GM21390 (cell line): ENCODE results near the gene RUFY3.
A peak's percentile ranks its signal among the peaks of the same experiment; 100 is the strongest.
"Not testable (repeated sequence)": the region's sequence is repeated elsewhere in the genome, so short reads cannot be mapped to it uniquely, and the experiment has no call there.

Source experiments
- ATAC-seq: cut with Tn5 transposase; IDR thresholded peaks from one replicate; pipeline ENCODE4 v1.9.1; 2021; ENCODE audit not compliant: unreplicated experiment

Gene RUFY3

GRCh38 chr4:70735915-70736314 lies 14.2 kb downstream of the RUFY3 start:
- ATAC-seq: not testable (repeated sequence)

DNA sequence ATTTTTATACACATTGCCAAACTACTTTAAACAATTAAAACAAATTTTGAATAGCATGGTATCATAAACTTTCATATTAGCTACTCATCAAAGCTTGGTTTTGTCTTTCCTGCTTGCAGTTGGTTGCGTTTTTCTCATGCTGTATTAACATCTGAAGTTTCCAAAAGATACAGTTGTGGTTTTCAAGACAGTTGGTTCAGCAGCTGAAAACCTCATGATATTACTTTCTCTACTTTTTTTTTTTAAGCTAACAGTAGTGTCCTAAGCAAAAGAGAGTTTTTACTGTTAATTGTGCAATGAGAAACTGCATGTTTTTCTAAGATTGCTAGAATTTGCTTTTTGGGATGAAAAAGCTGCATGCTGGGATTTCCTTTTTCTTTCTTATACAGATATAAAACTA lies 15.2 kb downstream of the RUFY3 start:
- no peak for ATAC-seq

GRCh38 chr4:70737409-70737808 lies 15.6 kb downstream of the RUFY3 start:
- ATAC-seq: no peak

- ATAC-seq: no peak
Observed at GRCh38 chr4:70739496-70740337, 18.0 kb downstream of the RUFY3 start.

GRCh38 chr4:70741867-70742658 lies 20.3 kb downstream of the RUFY3 start:
- ATAC-seq: no peak

GRCh38 chr4:70743731-70744130 lies 22.0 kb downstream of the RUFY3 start:
- ATAC-seq: no peak

DNA sequence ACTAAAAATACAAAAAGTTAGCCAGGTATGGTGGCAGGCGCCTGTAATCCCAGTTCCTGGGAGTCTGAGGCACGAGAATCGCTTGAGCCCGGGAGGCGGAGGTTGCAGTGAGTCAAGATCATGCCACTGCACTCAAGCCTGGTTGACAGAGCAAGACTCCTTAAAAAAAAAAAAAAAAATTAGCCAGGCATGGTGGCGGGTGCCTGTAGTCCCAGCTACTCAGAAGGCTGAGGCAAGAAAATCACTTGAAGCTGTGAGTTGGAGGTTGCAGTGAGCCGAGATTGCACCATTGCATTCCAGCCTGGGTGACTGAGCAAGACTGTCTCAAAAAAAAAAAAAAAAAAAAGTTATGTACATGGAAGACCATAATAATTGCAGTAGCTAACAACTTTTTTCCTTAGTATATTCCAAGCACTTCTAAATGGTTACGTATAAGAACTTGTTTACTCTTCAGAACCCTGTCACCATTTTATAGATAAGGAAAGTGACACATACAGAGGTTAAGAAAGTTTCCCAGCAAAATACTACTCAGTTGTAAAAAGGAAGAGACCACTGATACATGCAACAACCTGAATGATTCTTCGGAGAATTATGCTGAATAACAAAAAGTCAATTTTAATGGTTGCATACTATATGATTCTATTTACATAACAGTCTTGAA lies 24.5 kb downstream of the RUFY3 start:
- no peak for ATAC-seq

GRCh38 chr4:70747874-70748273 lies 26.1 kb downstream of the RUFY3 start:
- ATAC-seq: no peak

DNA sequence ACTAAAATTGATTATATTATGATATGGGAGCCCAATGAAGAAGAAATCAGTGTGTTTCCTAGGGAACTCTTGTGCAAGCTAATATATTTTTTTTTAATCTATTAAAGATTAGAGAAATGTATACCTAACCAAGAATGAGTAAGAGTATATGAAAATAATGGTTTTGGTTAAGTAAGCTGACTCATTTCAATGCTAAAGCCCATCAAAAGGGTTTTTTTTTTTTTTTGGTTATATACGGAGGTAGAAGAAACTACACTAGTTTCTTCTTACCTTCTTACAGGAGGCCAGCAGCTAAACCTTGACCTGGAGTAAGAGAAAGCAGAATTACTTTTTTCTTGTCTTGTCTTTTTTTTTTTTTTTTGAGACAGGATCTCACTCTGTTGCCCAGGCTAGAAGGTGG lies 27.5 kb downstream of the RUFY3 start:
- peak; percentile 81 for ATAC-seq

GRCh38 chr4:70752236-70752635 lies 30.5 kb downstream of the RUFY3 start:
- no peak for ATAC-seq

- no peak for ATAC-seq
Observed at GRCh38 chr4:70753630-70754029, 31.9 kb downstream of the RUFY3 start.

DNA sequence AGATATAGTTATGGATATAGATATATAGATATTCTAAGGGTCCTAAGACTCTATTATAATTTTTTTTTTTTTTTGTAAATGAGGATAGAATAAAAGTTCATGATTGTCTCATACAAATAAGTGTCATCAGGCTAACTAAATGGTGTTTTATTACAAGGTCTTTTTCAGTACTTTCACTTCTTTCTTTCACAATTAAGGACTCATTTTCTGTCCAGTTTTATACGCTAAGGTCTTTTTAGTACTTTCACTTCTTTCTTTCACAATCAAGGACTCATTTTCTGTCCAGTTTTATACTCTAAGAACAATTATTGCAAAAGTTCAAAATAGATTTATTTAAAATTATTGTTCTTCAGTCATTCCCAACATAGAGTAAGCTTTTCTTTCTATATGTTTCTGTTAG lies 32.7 kb downstream of the RUFY3 start:
- ATAC-seq: peak; percentile 81

DNA sequence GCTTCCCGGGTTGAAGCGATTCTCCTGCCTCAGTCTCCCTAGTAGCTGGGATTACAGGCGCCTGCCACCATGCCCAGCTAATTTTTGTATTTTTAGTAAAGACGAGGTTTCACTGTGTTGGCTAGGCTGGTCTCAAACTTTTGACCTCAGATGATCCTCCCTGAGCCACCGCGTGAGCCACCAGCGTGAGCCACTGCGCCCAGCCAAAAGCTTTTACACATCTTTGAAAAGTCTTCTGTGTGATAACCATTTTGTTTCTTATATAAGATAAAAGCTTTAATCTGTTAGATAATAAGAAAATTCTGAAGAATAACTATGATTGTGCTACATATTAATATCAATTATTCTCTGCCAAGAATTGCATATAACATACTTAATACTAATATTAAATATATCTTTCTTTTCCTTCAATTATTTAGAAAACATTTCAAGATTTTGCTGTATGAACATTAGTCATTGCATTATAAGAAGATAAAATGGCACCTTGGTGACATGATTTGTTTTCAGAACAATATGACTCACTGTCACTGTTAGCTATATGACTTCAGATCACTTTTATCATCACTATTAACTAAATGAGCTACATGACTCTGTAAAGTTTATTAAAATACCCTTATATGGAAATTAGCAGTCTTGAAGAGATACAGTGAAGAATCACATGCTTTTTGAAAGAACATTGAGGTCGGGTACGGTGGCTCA lies 33.4 kb downstream of the RUFY3 start:
- ATAC-seq: peak; percentile 20

DNA sequence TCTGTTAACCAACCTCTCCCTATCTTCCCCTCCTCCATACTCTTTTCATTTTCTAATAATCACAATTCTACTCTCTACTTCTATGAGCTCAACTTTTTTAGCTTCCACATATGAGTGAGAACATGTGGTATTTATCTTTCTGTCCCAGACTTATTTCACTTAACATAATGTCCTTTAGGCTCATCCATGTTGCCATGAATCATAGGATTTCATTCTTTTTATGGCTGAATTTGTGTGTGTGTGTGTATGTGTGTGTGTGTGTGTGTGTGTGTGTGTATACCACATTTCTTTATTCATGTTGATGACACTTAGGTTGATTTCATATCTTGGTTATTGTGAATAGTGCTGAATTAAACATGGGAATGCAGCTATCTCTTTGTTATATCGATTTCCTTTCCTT lies 37.4 kb downstream of the RUFY3 start:
- ATAC-seq: no peak

DNA sequence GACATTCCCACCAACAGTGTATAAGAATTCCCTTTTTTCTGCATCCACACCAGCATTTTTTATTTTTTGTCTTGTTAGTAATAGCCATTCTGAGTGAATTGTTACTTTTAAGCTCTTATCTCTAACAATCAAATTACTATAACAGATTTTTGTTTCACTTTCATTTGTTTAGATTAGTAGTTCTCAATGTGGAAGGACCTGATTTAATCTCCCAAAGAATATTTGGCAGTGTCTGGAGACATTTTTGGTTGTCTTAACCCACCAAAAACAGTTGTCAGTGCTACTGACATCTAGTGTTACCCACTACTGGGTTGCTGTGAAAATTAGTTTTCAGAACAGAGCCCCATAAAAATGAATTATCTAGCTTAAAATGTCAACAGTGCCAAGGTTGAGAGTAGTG lies 37.9 kb downstream of the RUFY3 start:
- ATAC-seq: no peak

- ATAC-seq: no peak
Observed at GRCh38 chr4:70760662-70761061, 38.9 kb downstream of the RUFY3 start.

DNA sequence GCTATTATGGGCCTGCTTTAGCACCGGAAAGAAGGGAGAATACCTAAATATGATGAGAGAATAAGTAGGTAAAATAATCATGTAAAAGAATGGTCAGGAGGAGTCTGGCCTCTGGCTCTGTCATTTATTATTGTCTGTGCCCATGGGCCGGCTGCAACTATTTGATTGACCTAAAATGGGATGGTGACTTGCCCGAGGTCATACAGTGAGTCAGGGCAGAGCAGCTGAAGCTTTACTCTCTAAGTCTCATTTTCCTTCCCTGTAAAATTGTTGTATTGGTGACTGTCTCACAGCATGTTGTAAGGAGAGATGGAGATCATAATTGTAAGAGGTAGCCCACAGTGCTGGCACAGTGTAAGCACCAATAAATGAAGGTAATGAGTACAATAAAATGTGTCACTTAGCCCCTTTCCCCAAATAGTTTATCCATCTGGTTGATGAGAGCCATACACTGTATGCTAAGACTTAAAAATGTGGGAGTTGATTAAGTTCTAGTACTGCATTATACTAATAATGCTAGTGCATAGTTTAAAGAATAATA lies 39.6 kb downstream of the RUFY3 start:
- no peak for ATAC-seq

DNA sequence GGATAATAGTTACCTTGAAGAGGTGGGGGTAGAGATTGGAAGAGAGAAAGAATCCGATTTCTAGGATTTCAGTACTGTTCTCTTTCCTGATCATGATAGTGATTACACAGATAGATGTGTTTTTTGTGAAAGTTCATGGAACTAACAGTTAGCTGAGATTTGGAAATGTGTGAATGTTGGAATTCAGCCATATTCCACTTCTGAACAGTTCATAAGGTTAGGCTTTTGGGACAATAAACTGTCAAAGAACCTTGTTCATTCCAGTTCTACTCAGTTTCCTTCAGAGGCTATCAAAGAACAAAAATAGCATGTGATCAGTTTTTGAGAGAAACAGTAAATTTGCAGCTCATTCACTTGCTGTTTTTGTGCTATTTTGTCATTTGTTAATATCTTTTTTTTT lies 43.6 kb downstream of the RUFY3 start:
- ATAC-seq: no peak

GRCh38 chr4:70768301-70768948 lies 46.7 kb downstream of the RUFY3 start:
- no peak for ATAC-seq

DNA sequence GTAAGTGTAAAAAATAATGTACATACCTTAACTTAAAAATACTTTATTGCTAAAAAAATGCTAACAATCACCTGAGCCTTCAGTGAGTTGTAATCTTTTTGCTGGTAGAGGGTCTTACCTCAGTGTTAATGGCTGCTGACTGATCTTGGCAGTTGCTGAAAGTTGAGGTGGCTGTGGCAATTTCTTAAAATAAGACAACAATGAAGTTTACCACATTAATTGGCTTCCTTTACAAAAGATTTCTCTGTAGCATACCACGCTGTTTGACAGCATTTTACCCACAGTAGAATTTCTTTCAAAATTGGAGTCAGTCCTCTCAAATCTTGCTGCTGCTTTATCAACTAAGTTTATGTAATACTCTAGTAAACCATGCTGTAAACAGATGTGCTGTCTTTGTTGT lies 47.6 kb downstream of the RUFY3 start:
- ATAC-seq: not testable (repeated sequence)
